ENCODE measurements around the gene GPX3.
A peak's percentile ranks its signal among the peaks of the same experiment; 100 is the strongest.

The GPX3 gene

DNA sequence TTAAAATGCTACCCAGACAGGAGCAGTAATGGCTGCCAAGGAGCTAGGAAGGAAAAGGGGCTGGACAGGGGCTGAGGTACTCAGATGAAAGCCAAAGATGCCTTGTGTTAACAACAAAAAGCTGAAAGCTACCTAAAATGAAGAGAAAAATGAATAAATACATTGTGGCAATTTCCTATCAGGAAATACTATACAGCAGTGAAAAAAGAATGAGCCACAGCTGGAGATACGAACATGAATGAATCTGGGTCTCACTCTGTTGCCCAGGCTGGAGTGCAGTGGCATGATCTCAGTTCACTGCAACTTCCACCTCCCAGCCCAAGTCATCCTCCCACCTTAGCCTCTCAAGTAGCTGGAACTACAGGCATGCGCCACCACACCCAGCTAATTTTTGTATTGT is 54.2 kb downstream of the GPX3 start:
- no peak overlapping the region for H3K4me3 ChIP-seq (ENCODE audit: low read depth, low read length)
- TF ChIP-seq, protein P1, sequence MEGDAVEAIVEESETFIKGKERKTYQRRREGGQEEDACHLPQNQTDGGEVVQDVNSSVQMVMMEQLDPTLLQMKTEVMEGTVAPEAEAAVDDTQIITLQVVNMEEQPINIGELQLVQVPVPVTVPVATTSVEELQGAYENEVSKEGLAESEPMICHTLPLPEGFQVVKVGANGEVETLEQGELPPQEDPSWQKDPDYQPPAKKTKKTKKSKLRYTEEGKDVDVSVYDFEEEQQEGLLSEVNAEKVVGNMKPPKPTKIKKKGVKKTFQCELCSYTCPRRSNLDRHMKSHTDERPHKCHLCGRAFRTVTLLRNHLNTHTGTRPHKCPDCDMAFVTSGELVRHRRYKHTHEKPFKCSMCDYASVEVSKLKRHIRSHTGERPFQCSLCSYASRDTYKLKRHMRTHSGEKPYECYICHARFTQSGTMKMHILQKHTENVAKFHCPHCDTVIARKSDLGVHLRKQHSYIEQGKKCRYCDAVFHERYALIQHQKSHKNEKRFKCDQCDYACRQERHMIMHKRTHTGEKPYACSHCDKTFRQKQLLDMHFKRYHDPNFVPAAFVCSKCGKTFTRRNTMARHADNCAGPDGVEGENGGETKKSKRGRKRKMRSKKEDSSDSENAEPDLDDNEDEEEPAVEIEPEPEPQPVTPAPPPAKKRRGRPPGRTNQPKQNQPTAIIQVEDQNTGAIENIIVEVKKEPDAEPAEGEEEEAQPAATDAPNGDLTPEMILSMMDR (IDR thresholded peaks at IDR 0.05; ENCODE audit: insufficient read depth, low read depth, low read length, missing control alignments), result no peak
- DNase-seq (ENCODE audit: low read depth), result no peak

DNA sequence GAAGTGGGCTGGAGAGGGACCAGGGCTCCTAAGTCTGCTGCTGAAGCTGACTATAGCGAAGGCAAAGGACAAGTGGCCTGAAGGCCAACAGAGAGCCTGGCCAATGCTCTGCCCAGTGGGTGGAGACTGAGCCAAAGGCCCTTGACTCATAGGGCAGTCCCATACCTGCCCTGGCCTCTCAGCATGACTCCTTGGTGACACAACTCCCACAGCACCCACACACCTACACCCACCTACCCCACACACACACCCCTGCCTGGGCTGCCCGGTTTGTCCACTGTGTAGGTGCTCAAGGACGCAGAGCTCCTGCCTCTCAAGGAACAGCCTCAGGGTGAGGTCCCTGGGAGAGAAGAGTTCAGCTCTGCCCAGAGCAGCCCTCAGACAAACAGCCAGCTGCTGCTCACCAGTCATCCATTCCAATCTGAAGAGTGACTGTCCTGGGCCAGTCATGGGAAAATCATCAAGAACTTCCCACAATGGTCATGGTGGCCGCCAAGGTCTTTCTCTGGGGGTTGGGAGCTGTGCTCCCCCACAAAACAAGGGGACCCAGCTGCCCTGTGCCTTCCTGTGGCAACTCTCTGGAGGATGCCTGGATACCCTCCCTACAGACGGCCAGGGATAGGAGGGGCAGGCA is 55.4 kb downstream of the GPX3 start:
- H3K4me3 ChIP-seq (ENCODE audit: low read depth, low read length), result peak overlapping the region; percentile 92
- TF ChIP-seq, protein P1 (IDR thresholded peaks at IDR 0.05; ENCODE audit: insufficient read depth, low read depth, low read length, missing control alignments), result no peak
- DNase-seq (ENCODE audit: low read depth), result no peak

DNA sequence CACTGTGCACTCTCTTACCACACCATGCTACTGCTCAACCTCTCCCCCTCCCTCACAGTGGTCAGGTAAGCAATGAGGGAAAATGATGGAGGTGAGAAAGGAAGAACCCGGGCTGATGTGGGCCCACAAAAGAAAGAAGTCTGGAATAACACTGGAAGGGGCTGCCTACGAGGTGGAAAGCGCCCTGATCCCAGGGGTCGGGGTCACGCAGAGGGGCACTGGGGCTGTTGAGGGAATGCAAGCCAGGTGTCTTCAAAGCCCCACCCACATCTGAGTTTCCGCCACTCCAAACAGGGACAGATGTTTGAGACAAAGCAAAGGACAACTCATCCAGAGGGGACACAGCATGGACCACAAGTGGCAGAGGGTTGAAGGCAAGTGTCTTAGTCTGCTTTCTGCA is 56.2 kb downstream of the GPX3 start:
- peak overlapping the region; percentile 92 for H3K4me3 ChIP-seq (ENCODE audit: low read depth, low read length)
- peak; percentile 47 for DNase-seq (ENCODE audit: low read depth)

DNA sequence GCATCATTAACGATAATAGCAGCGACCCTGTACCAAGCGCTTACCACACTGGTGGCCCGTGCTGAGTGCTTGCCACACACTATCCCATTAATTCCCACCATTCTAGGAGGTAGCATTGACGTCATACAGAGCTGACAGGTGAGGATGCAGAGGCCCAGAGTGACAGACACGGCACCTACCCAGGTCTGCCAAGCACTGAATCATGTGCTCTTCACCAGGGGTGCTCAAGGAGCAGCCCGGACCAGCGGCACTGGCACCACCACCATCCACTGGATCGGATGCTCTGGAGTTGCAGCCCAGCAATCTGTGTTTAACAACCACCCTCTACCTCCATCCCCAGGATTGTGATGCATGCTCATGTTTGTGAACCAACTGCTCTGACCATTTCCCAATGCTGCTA is 57.0 kb downstream of the GPX3 start:
- TF ChIP-seq, protein P1 (IDR thresholded peaks at IDR 0.05; ENCODE audit: insufficient read depth, low read depth, low read length, missing control alignments), result no peak
- DNase-seq (ENCODE audit: low read depth), result no peak
- H3K4me3 ChIP-seq (ENCODE audit: low read depth, low read length), result peak overlapping the region; percentile 92

More for the DNA sequence above, 56.2 kb downstream of the GPX3 start:
- TF ChIP-seq, protein P1 (IDR thresholded peaks at IDR 0.05; ENCODE audit: insufficient read depth, low read depth, low read length, missing control alignments), result no peak

DNA sequence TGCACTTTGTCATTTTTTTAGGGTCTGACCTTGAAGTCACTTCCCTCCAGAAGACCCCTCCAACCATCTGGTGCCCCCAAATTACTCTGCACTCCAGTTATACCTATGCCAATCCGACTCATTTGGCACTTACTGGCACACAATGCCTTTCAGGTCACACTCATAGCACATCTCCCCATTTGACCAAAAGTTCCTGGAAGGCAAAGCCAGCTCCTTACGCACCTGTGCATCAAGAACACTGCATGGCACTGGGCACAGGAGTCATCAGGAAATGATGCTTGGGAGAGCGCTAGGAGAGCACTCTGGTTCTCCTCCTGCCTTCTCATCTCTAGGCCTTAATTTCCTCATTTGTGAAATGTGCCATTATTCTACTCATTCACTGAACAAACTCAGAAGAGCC is 57.6 kb downstream of the GPX3 start:
- TF ChIP-seq, protein P1 (IDR thresholded peaks at IDR 0.05; ENCODE audit: insufficient read depth, low read depth, low read length, missing control alignments), result no peak
- DNase-seq (ENCODE audit: low read depth), result no peak
- H3K4me3 ChIP-seq (ENCODE audit: low read depth, low read length), result peak overlapping the region; percentile 92
